Camera-type eye (tissue), 1 donor: ENCODE measurements around the gene SLC43A1. TPM values are rescaled to one million over a fixed set of nuclear protein-coding genes. Genes with fewer than 3 reads are reported as not detected.

Experiments
- total RNA-seq: library from RNA; depleted of rRNA; stranded (reverse); fragments of >200 nt; gene quantifications from one replicate; pipeline ENCODE4 v1.2.3, GENCODE V29; 2014

SLC43A1 gene
- total RNA-seq = 11.8 TPM

DNA sequence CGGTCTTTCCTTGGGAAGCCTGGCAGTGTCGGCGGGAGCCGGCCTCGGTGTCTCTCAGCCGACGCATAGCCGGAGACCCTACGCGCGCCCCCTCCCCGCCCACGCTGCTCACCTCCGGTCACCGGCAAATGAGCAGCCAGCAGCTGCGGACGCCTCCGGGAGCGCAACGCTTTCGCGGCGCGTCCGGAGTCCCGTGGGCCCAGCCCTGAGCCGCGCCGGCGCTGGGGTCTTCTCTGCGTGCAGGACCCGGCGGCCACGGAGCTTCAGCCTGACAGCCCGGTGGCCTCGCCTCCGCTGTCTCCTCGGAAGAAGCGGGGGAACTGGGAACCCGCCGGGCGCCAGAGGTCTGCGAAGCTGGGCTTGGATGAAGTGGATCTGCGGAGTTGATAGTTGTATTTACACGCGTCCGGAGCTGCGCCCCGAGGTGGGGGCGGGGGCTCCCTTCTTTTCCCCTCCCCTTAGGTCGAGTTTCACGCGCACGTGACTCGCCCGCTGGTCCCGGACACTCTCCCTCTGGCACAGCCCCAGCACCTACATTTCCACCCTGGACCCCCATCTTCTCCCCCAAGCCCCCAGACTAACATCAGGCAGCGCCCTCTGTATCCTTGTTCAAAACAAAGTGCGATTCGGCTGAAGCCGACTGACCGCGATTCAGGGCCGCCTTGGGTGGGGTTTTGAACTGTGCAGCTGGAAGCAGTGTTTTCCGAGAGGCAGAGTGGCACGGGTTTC lies at the start of gene SLC43A1:
Gene SLC43A1, minus strand, starts transcription at position 371 of the 729 bp plus-strand sequence. CDS start 1,591 bp downstream, outside the sequence.

DNA sequence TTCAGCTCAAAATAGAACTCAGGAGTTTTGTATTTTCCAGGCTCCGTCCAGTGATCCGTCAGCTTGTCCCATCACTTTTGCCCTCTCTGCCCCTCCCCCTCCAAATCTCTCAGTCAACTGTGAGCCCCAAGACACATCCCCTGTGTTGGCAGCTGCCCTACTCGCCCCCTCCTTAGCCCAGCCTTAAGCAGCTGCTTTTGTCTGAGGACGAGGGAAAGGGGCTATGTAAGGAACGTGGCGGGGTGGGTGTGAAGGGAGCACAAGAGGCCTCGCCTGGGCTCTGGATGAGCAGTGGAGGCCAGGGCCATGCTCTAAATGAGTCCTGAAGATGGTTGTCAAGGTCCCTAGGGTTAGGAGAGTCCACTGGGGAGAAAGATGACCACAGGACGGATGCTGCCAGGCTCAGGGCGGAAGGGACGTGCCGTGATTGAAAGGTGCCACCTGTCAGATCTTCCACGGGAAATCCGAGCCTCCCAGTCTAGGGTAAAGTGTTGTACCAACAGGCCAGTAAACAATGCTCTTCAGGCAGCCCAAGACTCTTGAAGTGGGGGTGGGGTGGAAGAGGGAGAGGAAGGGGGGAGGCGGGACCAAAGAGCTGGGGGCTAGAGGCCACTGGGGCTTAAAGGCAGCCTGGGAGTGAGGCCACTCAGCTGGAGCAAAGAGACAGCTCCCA lies 21.6 kb upstream of the SLC43A1 start, which contains the start of gene SMTNL1:
Gene SMTNL1, plus strand, starts transcription at position 649 of the 673 bp plus-strand sequence. CDS start 5,048 bp downstream, outside the sequence.

DNA sequence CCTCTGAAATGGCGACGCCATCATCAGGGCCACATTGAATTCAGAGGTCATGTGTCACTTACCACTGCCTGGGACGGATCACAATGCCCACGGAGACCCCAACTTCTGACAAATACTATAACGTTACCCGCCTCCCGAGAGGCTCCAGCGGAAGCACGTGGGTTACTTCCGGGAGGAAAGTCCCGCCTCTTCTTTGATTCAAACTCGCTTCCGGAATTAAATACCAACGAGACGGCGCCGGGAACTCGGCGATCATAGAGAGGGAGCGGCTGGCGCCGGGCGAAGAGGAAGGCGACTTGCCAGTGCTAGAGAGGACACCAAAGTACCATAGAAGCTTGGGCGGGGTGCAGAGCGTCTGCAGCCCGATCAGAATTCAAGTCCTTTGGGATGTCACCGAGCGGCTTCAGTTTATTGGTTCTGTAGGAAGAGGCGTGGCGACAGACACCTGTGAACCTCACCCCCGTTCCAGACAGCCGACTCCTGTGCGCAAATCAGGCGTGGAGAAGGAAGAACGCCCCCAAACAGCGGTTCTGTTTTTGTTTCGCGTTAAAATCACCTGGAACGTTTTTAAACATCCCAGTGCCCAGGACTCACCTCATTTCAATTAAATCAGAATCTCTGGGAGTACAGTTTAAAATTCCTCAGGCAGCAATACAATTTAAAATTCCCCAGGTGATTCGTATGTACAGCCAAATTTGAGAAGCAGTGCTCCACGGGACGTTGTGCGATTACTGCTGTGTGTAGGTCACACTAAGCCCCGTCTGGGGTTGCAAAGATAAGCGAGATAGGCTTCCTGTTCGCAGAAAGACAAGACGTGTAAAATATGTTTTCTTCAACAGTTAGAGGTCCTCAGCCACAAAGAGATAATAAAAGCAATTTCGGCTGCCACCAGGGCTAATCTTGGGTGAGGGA lies 15.3 kb upstream of the SLC43A1 start, which contains the start of gene TIMM10:
Gene TIMM10, minus strand, starts transcription at position 159 of the 912 bp plus-strand sequence. CDS start 565 bp downstream, outside the sequence.

DNA sequence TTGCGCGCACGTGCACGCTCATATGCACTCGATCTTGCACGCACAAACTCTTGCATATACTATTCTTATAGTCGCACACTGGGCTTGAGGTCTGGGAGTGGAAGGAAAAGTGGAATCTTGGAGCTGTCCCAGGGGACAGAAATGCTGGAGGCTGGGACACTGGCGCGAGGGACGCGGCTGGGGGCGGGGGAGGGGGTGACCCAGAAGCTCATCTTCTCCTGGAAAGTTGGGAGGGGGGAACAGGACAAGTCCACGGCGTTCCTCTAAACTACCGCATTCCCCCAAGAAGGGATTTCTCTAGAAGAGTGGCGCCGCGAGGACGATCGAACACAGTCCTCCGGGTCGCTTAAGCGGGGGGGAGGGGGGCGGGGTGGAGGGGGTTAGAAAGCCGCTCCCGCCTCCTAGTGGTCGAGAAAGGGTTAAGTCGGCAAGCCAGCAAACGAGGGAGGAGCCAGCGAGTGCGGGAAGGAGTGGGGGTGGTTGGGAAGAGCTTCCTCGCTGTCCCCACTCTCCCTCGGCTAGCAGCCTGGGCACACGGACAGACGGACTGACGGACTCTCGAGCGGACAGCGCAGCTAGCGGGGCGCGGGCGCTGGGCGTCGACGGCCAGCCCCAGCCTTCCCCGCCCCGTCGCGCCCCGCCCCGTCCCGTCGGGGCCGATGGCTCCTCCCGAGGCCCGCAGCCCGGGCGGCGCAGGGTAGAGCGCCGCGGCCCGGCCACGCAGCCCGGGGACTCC lies 55.3 kb downstream of the SLC43A1 start, which contains the start of gene RTN4RL2:
Gene RTN4RL2, plus strand, starts transcription at position 507 of the 736 bp plus-strand sequence. CDS start 338 bp downstream, outside the sequence.

Other genes with a start within 250 kb of the SLC43A1 start
- gene TNKS1BP1, start 190.8 kb downstream of the SLC43A1 start, total RNA-seq = 49.8 TPM
- gene SSRP1, start 179.8 kb downstream of the SLC43A1 start, total RNA-seq = 69.4 TPM
- gene P2RX3, start 177.3 kb downstream of the SLC43A1 start, total RNA-seq = 1.3 TPM
- gene PRG3, start 134.6 kb downstream of the SLC43A1 start, total RNA-seq = not detected
- not detected for gene PRG2, start 125.1 kb downstream of the SLC43A1 start, total RNA-seq
- gene SLC43A3, start 88.6 kb downstream of the SLC43A1 start, total RNA-seq = 19.0 TPM
- 0.93 TPM for gene RTN4RL2, start 55.2 kb downstream of the SLC43A1 start, total RNA-seq
- gene TIMM10, start 15.1 kb upstream of the SLC43A1 start, total RNA-seq = 18.0 TPM
- 0.88 TPM for gene SMTNL1, start 21.9 kb upstream of the SLC43A1 start, total RNA-seq
- 23.0 TPM for gene UBE2L6, start 52.0 kb upstream of the SLC43A1 start, total RNA-seq
- gene SERPING1, start 82.0 kb upstream of the SLC43A1 start, total RNA-seq = 31.2 TPM
- 3.5 TPM for gene YPEL4, start 134.2 kb upstream of the SLC43A1 start, total RNA-seq
- gene CLP1, start 142.1 kb upstream of the SLC43A1 start, total RNA-seq = 13.9 TPM
- 49.8 TPM for gene ZDHHC5, start 152.4 kb upstream of the SLC43A1 start, total RNA-seq
- 18.5 TPM for gene MED19, start 196.5 kb upstream of the SLC43A1 start, total RNA-seq
- gene TMX2, start 196.9 kb upstream of the SLC43A1 start, total RNA-seq = 60.7 TPM
- gene SELENOH, start 225.8 kb upstream of the SLC43A1 start, total RNA-seq = 76.9 TPM
- not detected for gene BTBD18, start 236.1 kb upstream of the SLC43A1 start, total RNA-seq
- gene CTNND1, start 246.1 kb upstream of the SLC43A1 start, total RNA-seq = 190 TPM